ENCODE results near the gene SLC38A11. TPM values are rescaled to one million over a fixed set of nuclear protein-coding genes. Genes with fewer than 3 reads are reported as not detected.

The SLC38A11 gene
- total and polyA plus RNA-seq, 7 donors: 0.46 to 4.3 (median 0.71) TPM; not detected in 1

GRCh38 chr2:164932377-164932776 lies 22.9 kb downstream of the SLC38A11 start:
- intact Hi-C loops (cut with DNase I): no loop called here

GRCh38 chr2:164928101-164928673 lies 27.1 kb downstream of the SLC38A11 start:
- no peaks in the 10 kb centered on the region for H3K4me1 ChIP-seq
- TF ChIP-seq CTCF (IDR thresholded peaks at IDR 0.05) (no peak), POLR2AphosphoS5 (IDR thresholded peaks at IDR 0.05) (no peak), POLR2A (IDR thresholded peaks at IDR 0.05) (no peak), EP300 (IDR thresholded peaks at IDR 0.05) (no peak)
- intact Hi-C loops (cut with DNase I): no loop called here
- H3K9me3 ChIP-seq: peaks cover 0 to 3% (median 0%) of the 10 kb centered on the region in 4 donors
- no peak overlapping the region for H3K27ac ChIP-seq
- H3K4me3 ChIP-seq: no peak overlapping the region
- H3K36me3 ChIP-seq: no peaks in the 10 kb centered on the region
- no peaks in the 10 kb centered on the region for H3K27me3 ChIP-seq
- DNase-seq: no peak

More at GRCh38 chr2:164932377-164932776, 22.9 kb downstream of the SLC38A11 start:
- TF ChIP-seq POLR2A (IDR thresholded peaks at IDR 0.05) (no peak), CTCF (IDR thresholded peaks at IDR 0.05) (no peak), POLR2AphosphoS5 (IDR thresholded peaks at IDR 0.05) (no peak), EP300 (IDR thresholded peaks at IDR 0.05) (no peak)
- peaks cover 0 to 3% (median 0%) of the 10 kb centered on the region in 4 donors for H3K9me3 ChIP-seq
- WGBS, 2 donors: 90 to 93% methylated on average over 2 of the region's 2 CpGs
- H3K4me3 ChIP-seq: no peak overlapping the region
- H3K36me3 ChIP-seq: no peaks in the 10 kb centered on the region
- DNase-seq: no peak
- no peak overlapping the region for H3K27ac ChIP-seq
- H3K4me1 ChIP-seq: no peaks in the 10 kb centered on the region
- no peaks in the 10 kb centered on the region for H3K27me3 ChIP-seq

- H3K36me3 ChIP-seq: no peaks in the 10 kb centered on the region
- H3K9me3 ChIP-seq: no peaks in the 10 kb centered on the region
- H3K4me3 ChIP-seq: no peak overlapping the region
- H3K4me1 ChIP-seq: no peaks in the 10 kb centered on the region
- intact Hi-C loops (cut with DNase I): no loop called here
- no peaks in the 10 kb centered on the region for H3K27me3 ChIP-seq
- no peak overlapping the region for H3K27ac ChIP-seq
- 68 to 78% methylated on average over 3 of the region's 3 CpGs for WGBS, 2 donors
- DNase-seq: no peak
- TF ChIP-seq EP300 (IDR thresholded peaks at IDR 0.05): no peak
Observed at GRCh38 chr2:164922134-164922533, 33.2 kb downstream of the SLC38A11 start.

GRCh38 chr2:164920430-164920829 lies 34.9 kb downstream of the SLC38A11 start:
- no peak for DNase-seq
- H3K27me3 ChIP-seq: no peaks in the 10 kb centered on the region
- 79 to 82% methylated on average over 4 of the region's 4 CpGs for WGBS, 2 donors
- no peaks in the 10 kb centered on the region for H3K4me1 ChIP-seq
- H3K9me3 ChIP-seq: no peaks in the 10 kb centered on the region
- peak in 1 of 4 donors; percentile 4 for TF ChIP-seq POLR2AphosphoS5 (IDR thresholded peaks at IDR 0.05)
- TF ChIP-seq POLR2A (IDR thresholded peaks at IDR 0.05): no peak
- no peak overlapping the region for H3K4me3 ChIP-seq
- H3K27ac ChIP-seq: no peak overlapping the region
- H3K36me3 ChIP-seq: no peaks in the 10 kb centered on the region
- intact Hi-C loops (cut with DNase I): no loop called here

- 37 to 49% methylated on average over 3 of the region's 3 CpGs for WGBS, 2 donors
- peak; percentile 67 for DNase-seq
- Histone ChIP-seq H3K36me3 (no peaks in the 10 kb centered on the region), H3K4me3 (no peak overlapping the region), H3K9me3 (no peaks in the 10 kb centered on the region), H3K27ac (peak overlapping the region in 1 of 4 donors; percentile 38), H3K4me1 (peaks cover 0 to 4% (median 0%) of the 10 kb centered on the region in 4 donors), H3K27me3 (no peaks in the 10 kb centered on the region)
- no peak for TF ChIP-seq POLR2AphosphoS5 (IDR thresholded peaks at IDR 0.05)
- peak in 3 of 4 experiments; percentile 29 to 54 (median 47) for TF ChIP-seq CTCF (IDR thresholded peaks at IDR 0.05)
- no peak for TF ChIP-seq EP300 (IDR thresholded peaks at IDR 0.05)
- intact Hi-C loops (cut with DNase I): loop anchor here (1.0 to 5.0 kb wide), 2 partner anchors 75 to 180 kb away; partner anchors contain the start of gene COBLL1
Observed at GRCh38 chr2:164917296-164917903, 37.9 kb downstream of the SLC38A11 start.
